Right lobe of liver (tissue), 6 donors: Measurements from ENCODE around the gene HNRNPUL1. TPM values are rescaled to one million over a fixed set of nuclear protein-coding genes. Genes with fewer than 3 reads are reported as not detected.

Experiments
- ATAC-seq, 4 donors: fragments of 200-7000 bp; cut with Tn5 transposase; one replicate each; pipeline ENCODE4 v1.9.1; 2020; ENCODE audit warnings: mild to moderate bottlenecking in 4 of 4, moderate library complexity in 4 of 4
- DNase-seq, 3 donors: peaks; one replicate each; pipeline ENCODE4 v3.0.0-alpha.2; 2020
- H3K27ac ChIP-seq, 3 donors: fragments of 200-600 bp; one replicate each; pipeline ENCODE4 v1.8.0; 2022
- H3K27me3 ChIP-seq, 2 donors: fragments of 200-600 bp; one replicate each; pipeline ENCODE4 v1.8.0; 2022
- H3K36me3 ChIP-seq, 4 donors: fragments of 200-600 bp; sonication (generic) in 1 of 4; one replicate each; pipeline versions ENCODE4 v1.5.1 to v1.8.0; 2017 to 2022; ENCODE audit warnings: control low read depth in 1 of 4
- H3K4me1 ChIP-seq, 4 donors: fragments of 200-600 bp; sonication (generic) in 1 of 4; one replicate each; pipeline versions ENCODE4 v1.5.1 to v1.8.0; 2017 to 2022; ENCODE audit warnings: control low read depth in 1 of 4
- H3K4me3 ChIP-seq, 3 donors: fragments of 200-600 bp; one replicate each; pipeline ENCODE4 v1.8.0; 2022
- H3K9me3 ChIP-seq, 4 donors: fragments of 200-600 bp; sonication (generic) in 1 of 4; one replicate each; pipeline versions ENCODE4 v1.5.1 to v1.8.0; 2017 to 2022; ENCODE audit warnings: control low read depth in 1 of 4
- CTCF ChIP-seq, 4 donors: fragments of 200-600 bp in 3 of 4; fragments of 450-650 bp in 1 of 4; IDR thresholded peaks; one replicate each; pipeline versions ENCODE4 v1.5.1 to v1.8.0; 2016 to 2022; ENCODE audit warnings: antibody characterized with exemption in 4 of 4, mild to moderate bottlenecking in 2 of 4
- POLR2A ChIP-seq: fragments of 450-650 bp; IDR thresholded peaks from one replicate; pipeline ENCODE4 v1.6.1; 2017; ENCODE audit warnings: antibody characterized with exemption, mild to moderate bottlenecking
- WGBS: methylation state at CpG from one replicate; pipeline ENCODE4 v1.1.6; 2018; ENCODE audit warnings: low coverage, low lambda C conversion rate; ENCODE audit not compliant: insufficient coverage; ENCODE audit errors: missing lambda C conversion rate; 5-methylcytosine and 5-hydroxymethylcytosine counted together
- intact Hi-C, 2 donors: fragments of 100-400 bp; cut with DNase I; formaldehyde crosslinking; loops; one replicate each; pipeline versions ENCODE4 v1.11.2 to v1.14.1; 2022
- total RNA-seq, 6 experiments: library from RNA; depleted of rRNA in 2 of 6; stranded (reverse); fragments of >200 nt in 2 of 6; fragmentation: NEBNext Ultra II Directional in 3 of 6; extraction: Animal tissue kit (Norgen Biotek cat#: 25700) in 3 of 6; gene quantifications; one replicate each; pipeline versions ENCODE4 v1.1.0 to v1.2.4, GENCODE V29; 2016 to 2023
- donor health status: DM: no; HTN: yes; CAD: no.
- donor health status: DM: no; HTN: no; CAD: no.
- donor health status: DM: no; HTN: no; CAD: no.
- donor health status: DM: no; HTN: yes; CAD: no.
- donor health status: DM: no; HTN: yes; CAD: no.

Gene HNRNPUL1
- total RNA-seq, 6 experiments from 2014 or later: 53.5 to 70.0 (median 61.8) TPM

- Histone ChIP-seq H3K4me1 (peaks cover 0 to 14% (median 5%) of the 10 kb centered on the region in 4 donors), H3K36me3 (no peaks in the 10 kb centered on the region), H3K27ac (peak overlapping the region in 2 of 3 donors; percentile 60 to 75), H3K27me3 (no peaks in the 10 kb centered on the region), H3K9me3 (no peaks in the 10 kb centered on the region), H3K4me3 (no peak overlapping the region)
- no peak for TF ChIP-seq CTCF (IDR thresholded peaks at IDR 0.05)
- TF ChIP-seq POLR2A: no peak
- ATAC-seq (peak in 2 of 4 donors; percentile 2 to 17), DNase-seq (peak in 1 of 3 donors; percentile 48)
- intact Hi-C loops: no loop called here
- no CpG with 5 or more reads among the region's 1 CpG for WGBS
These were observed 64.7 kb downstream of the HNRNPUL1 start for GRCh38 chr19:41328842-41329225.

- no peak overlapping the region for H3K4me3 ChIP-seq
- no peaks in the 10 kb centered on the region for H3K9me3 ChIP-seq
- no peak for TF ChIP-seq CTCF (IDR thresholded peaks at IDR 0.05)
- TF ChIP-seq POLR2A: no peak
- H3K36me3 ChIP-seq: no peaks in the 10 kb centered on the region
- H3K4me1 ChIP-seq: peaks cover 0 to 14% (median 2%) of the 10 kb centered on the region in 4 donors
- intact Hi-C loops: no loop called here
- H3K27ac ChIP-seq: no peak overlapping the region
- 42% methylated on average over 2 of the region's 4 CpGs for WGBS
- ATAC-seq: no peak
- no peak for DNase-seq
- H3K27me3 ChIP-seq: no peaks in the 10 kb centered on the region
These were observed 66.3 kb downstream of the HNRNPUL1 start for GRCh38 chr19:41330481-41330880.

GRCh38 chr19:41330946-41331678, 66.9 kb downstream of the HNRNPUL1 start:
- WGBS: 75% methylated on average over 6 of the region's 47 CpGs

DNA sequence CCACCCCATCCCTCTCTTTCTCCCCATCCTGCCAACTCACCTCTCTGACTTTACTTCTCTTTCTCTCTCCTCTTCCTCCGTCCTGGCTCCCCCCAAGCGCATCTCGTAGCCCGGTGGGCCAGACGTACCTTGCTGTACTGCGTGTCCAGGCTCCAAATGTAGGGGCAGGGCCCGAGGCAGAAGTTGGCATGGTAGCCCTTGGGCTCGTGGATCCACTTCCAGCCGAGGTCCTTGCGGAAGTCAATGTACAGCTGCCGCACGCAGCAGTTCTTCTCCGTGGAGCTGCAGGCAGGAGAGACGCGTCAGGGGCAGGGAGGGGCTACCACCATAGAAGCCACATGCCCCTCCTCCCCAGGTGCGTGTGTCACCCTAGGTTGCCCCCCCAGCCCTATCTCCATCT, 67.8 kb downstream of the HNRNPUL1 start:
- no CpG with 5 or more reads among the region's 16 CpGs for WGBS
- ATAC-seq (no peak), DNase-seq (no peak)
- peaks cover 0 to 3% (median 0%) of the 10 kb centered on the region in 4 donors for H3K4me1 ChIP-seq
- H3K27ac ChIP-seq: no peak overlapping the region
- intact Hi-C loops: no loop called here
- H3K4me3 ChIP-seq: no peak overlapping the region
- no peaks in the 10 kb centered on the region for H3K27me3 ChIP-seq
- no peaks in the 10 kb centered on the region for H3K9me3 ChIP-seq
- no peaks in the 10 kb centered on the region for H3K36me3 ChIP-seq
- TF ChIP-seq CTCF (IDR thresholded peaks at IDR 0.05) (no peak), POLR2A (no peak)

More at GRCh38 chr19:41330946-41331678, 66.9 kb downstream of the HNRNPUL1 start:
- peak in 1 of 3 donors; percentile 23 for DNase-seq
- TF ChIP-seq CTCF (IDR thresholded peaks at IDR 0.05): no peak
- TF ChIP-seq POLR2A: no peak
- Histone ChIP-seq H3K27me3 (no peaks in the 10 kb centered on the region), H3K9me3 (no peaks in the 10 kb centered on the region), H3K4me3 (no peak overlapping the region), H3K27ac (no peak overlapping the region), H3K36me3 (no peaks in the 10 kb centered on the region), H3K4me1 (peaks cover 0 to 9% (median 0%) of the 10 kb centered on the region in 4 donors)
- ATAC-seq: no peak
- intact Hi-C loops: no loop called here
